SK-N-SH (cell line): ENCODE data around the gene UBE3D. TPM values are rescaled to one million over a fixed set of nuclear protein-coding genes. Genes with fewer than 3 reads are reported as not detected.

Source experiments
- CTCF ChIA-PET: fragments of 300-600, 350-600 bp; formaldehyde crosslinking; extraction: SDS; loops from one replicate; lab custom pipeline; 2021; lab: Yijun Ruan, JAX
- POLR2A ChIA-PET: fragments of 350-600 bp; sonication (Branson Sonifier 250); formaldehyde crosslinking; extraction: SDS; loops from one replicate; lab custom pipeline; 2020; ENCODE audit warnings: antibody characterized with exemption, inconsistent platforms; lab: Yijun Ruan, JAX
- DNase-seq: peaks from one replicate; pipeline ENCODE4 v3.0.0; 2012
- H2AFZ ChIP-seq: fragments of 200-600 bp; sonication (generic); 2 replicates; pipeline ENCODE4 v1.8.1; 2016; ENCODE audit warnings: antibody characterized with exemption, mild to moderate bottlenecking, low read depth
- H3F3A ChIP-seq: fragments of 200-600 bp; sonication (generic); replicated peaks from 2 replicates; pipeline ENCODE3; 2016; ENCODE audit warnings: antibody characterized with exemption, mild to moderate bottlenecking; ENCODE audit not compliant: insufficient read depth
- H3K27ac ChIP-seq, 2 experiments: fragments of 200-500 bp in 1 of 2; fragments of 200-600 bp in 1 of 2; sonication (Bioruptor generic) in 1 of 2; sonication (generic), shearing (Covaris generic) in 1 of 2; 2 replicates each; pipeline versions ENCODE4 v1.5.1 to v1.6.1; 2014 to 2016; ENCODE audit warnings: low read depth in 2 of 2, inconsistent platforms in 1 of 2, low read length in 1 of 2, mild to moderate bottlenecking in 1 of 2, mixed read lengths in 1 of 2
- H3K27me3 ChIP-seq: fragments of 200-600 bp; sonication (generic), shearing (Covaris generic); 2 replicates; pipeline ENCODE4 v1.6.1; 2016; ENCODE audit warnings: mixed run types; ENCODE audit not compliant: insufficient read depth
- H3K36me3 ChIP-seq, 2 experiments: fragments of 200-500 bp in 1 of 2; fragments of 200-600 bp in 1 of 2; sonication (Bioruptor generic) in 1 of 2; sonication (generic) in 1 of 2; replicated peaks in 1 of 2; 2 replicates each; pipeline versions ENCODE3 to v1.5.1; 2014 to 2016; ENCODE audit warnings: low read length in 1 of 2, mild to moderate bottlenecking in 1 of 2; ENCODE audit not compliant: insufficient read depth in 2 of 2, control insufficient read depth in 1 of 2
- H3K4me1 ChIP-seq, 2 experiments: fragments of 200-500 bp in 1 of 2; fragments of 200-600 bp in 1 of 2; sonication (Bioruptor generic) in 1 of 2; sonication (generic), shearing (Covaris generic) in 1 of 2; 2 replicates each; pipeline versions ENCODE4 v1.5.1 to v1.6.1; 2014 to 2016; ENCODE audit warnings: low read depth in 1 of 2, low read length in 1 of 2, mixed run types in 1 of 2; ENCODE audit not compliant: insufficient read depth in 2 of 2, control insufficient read depth in 1 of 2
- H3K4me2 ChIP-seq: fragments of 200-600 bp; sonication (generic), shearing (Covaris generic); 2 replicates; pipeline ENCODE4 v1.6.1; 2017; ENCODE audit warnings: mixed run types
- H3K4me3 ChIP-seq, 2 experiments: fragments of 200-500 bp in 1 of 2; fragments of 200-600 bp in 1 of 2; sonication (Bioruptor generic) in 1 of 2; sonication (generic), shearing (Covaris generic) in 1 of 2; 2 replicates each; pipeline versions ENCODE4 v1.5.1 to v1.8.1; 2014 to 2016; ENCODE audit warnings: low read depth in 2 of 2, inconsistent platforms in 1 of 2, low read length in 1 of 2, mild to moderate bottlenecking in 1 of 2, mixed read lengths in 1 of 2, moderate library complexity in 1 of 2
- H3K79me2 ChIP-seq: fragments of 200-600 bp; sonication (generic); 2 replicates; pipeline ENCODE4 v1.8.1; 2017; ENCODE audit warnings: mild to moderate bottlenecking; ENCODE audit not compliant: insufficient read depth
- H3K9ac ChIP-seq: fragments of 200-600 bp; sonication (generic); 2 replicates; pipeline ENCODE4 v1.6.1; 2017; ENCODE audit warnings: mixed run types
- H3K9me2 ChIP-seq: fragments of 200-600 bp; sonication (generic); 2 replicates; pipeline ENCODE4 v1.6.1; 2017; ENCODE audit warnings: mixed run types
- H3K9me3 ChIP-seq: fragments of 200-600 bp; sonication (generic); 2 replicates; pipeline ENCODE4 v1.6.1; 2017; ENCODE audit warnings: mixed run types, mild to moderate bottlenecking, moderate library complexity
- H4K20me1 ChIP-seq: fragments of 200-600 bp; sonication (generic); 2 replicates; pipeline ENCODE4 v1.6.1; 2017; ENCODE audit warnings: mild to moderate bottlenecking, mixed run types; ENCODE audit not compliant: insufficient read depth
- EP300 ChIP-seq, 2 experiments: IDR thresholded peaks; 2 replicates each; pipeline versions ENCODE4 v1.4.0 to v1.6.1; 2012; ENCODE audit warnings: borderline replicate concordance in 1 of 2, low read depth in 1 of 2, low read length in 1 of 2
- FOXJ3 ChIP-seq: sonication (generic); formaldehyde crosslinking; IDR thresholded peaks from 2 replicates; pipeline ENCODE4 v1.5.1; 2020; ENCODE audit warnings: mild to moderate bottlenecking, missing genetic modification reagents
- FOXM1 ChIP-seq: IDR thresholded peaks from 2 replicates; pipeline ENCODE4 v1.4.0; 2012; ENCODE audit warnings: low read depth, mild to moderate bottlenecking
- JUND ChIP-seq: IDR thresholded peaks from 2 replicates; pipeline ENCODE4 v1.4.0; 2012
- MEF2A ChIP-seq: IDR thresholded peaks from 2 replicates; pipeline ENCODE4 v1.4.0; 2012; ENCODE audit warnings: low read depth, borderline replicate concordance
- MXI1 ChIP-seq: IDR thresholded peaks from 2 replicates; pipeline ENCODE4 v1.6.1; 2012; ENCODE audit warnings: mild to moderate bottlenecking, low read depth, low read length, improper control_type of control experiment
- POLR2AphosphoS5 ChIP-seq: IDR thresholded peaks from 2 replicates; pipeline ENCODE4 v1.6.1; 2012; ENCODE audit warnings: low read depth, low read length
- SIN3A ChIP-seq: IDR thresholded peaks from 2 replicates; pipeline ENCODE4 v1.6.1; 2012; ENCODE audit warnings: low read depth, mild to moderate bottlenecking, low read length, moderate library complexity, borderline replicate concordance
- TAF1 ChIP-seq: IDR thresholded peaks from 2 replicates; pipeline ENCODE4 v1.6.1; 2012; ENCODE audit warnings: low read depth, mild to moderate bottlenecking, low read length, moderate library complexity, borderline replicate concordance
- TCF12 ChIP-seq: IDR thresholded peaks from 2 replicates; pipeline ENCODE4 v1.4.0; 2012
- YY1 ChIP-seq: IDR thresholded peaks from 2 replicates; pipeline ENCODE4 v1.4.0; 2012; ENCODE audit warnings: low read depth, mild to moderate bottlenecking
- WGBS: methylation state at CpG from one replicate; pipeline ENCODE4 v1.1.6; 2017; ENCODE audit warnings: low lambda C conversion rate; 5-methylcytosine and 5-hydroxymethylcytosine counted together
- polyA plus RNA-seq, 3 experiments: library from polyadenylated mRNA; depleted of rRNA; stranded (reverse); fragments of >200 nt; gene quantifications; 2 replicates each; pipeline ENCODE4 v1.2.3, GENCODE V29; 2012
- TF ChIP-seq, protein P1 (sequence below): IDR thresholded peaks from 2 replicates; pipeline ENCODE4; 2012
- TF ChIP-seq, protein P2 (sequence below): IDR thresholded peaks from 2 replicates; pipeline ENCODE4 v1.4.0; 2012; ENCODE audit warnings: low read depth, borderline replicate concordance
- TF ChIP-seq, protein P3 (sequence below): IDR thresholded peaks from 2 replicates; pipeline ENCODE4 v1.4.0; 2012; ENCODE audit warnings: low read depth, borderline replicate concordance

The UBE3D gene
- polyA plus RNA-seq, 1 of the 3 experiments (the other 2 are of a cell fraction), result 3.4 TPM

DNA sequence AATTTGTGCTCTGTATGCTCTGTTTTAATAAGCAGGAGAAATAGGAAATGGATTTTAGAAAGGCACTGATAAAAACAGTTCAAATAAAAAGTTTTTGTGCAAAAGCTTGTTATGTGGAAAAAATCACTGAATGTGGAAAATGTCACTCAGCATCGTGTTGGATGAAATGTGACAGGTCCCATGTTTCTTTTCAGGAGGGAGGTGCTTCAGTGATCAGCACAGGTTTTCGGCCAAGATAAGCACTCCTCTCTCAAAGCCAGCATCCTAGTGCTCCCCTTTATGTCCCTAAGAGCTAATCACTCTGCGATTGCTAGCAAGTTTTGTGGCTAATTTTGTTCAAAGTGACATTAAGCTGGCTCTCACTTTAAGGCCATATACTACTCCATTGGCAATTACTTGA is 12.0 kb downstream of the UBE3D start (continued):
- TF ChIP-seq, protein P1, sequence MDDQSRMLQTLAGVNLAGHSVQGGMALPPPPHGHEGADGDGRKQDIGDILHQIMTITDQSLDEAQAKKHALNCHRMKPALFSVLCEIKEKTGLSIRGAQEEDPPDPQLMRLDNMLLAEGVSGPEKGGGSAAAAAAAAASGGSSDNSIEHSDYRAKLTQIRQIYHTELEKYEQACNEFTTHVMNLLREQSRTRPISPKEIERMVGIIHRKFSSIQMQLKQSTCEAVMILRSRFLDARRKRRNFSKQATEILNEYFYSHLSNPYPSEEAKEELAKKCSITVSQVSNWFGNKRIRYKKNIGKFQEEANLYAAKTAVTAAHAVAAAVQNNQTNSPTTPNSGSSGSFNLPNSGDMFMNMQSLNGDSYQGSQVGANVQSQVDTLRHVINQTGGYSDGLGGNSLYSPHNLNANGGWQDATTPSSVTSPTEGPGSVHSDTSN, result peak; percentile 34
- no peak for TF ChIP-seq TAF1

DNA sequence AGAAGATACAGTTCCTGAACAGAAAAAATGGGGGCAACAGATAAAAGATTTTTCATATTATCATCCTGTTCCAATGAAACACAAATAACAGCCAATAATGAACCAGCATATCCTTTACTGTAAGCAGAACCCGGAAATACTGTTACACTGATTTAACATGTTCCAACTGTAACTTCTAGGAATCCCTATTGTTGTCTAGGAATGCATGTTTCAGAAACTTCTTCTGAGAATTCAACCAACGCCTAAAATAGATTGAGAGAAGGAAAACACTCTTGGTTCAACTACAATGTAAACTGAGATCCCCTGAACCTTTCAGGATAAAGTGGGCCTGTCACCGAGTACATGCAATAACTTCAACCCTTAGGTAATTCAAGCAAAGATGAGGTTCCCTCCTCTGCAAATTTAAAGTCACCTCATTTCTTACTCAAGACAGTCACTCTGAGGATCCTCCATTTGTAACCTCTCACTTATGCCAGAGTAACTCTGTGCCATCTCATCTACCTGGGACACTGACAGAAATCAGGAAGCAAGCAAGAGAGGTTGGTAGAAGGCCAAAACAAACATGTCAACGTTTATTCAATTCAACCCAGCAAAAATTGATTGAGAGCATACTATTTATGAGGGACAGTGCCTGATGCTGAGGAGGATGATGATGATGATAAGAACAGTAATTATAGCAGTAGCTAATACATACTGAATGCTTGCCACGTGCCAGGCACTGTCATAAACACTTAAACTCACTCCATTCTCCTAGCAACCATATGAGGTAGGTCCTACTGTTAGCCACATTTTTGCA is 14.1 kb downstream of the UBE3D start:
- WGBS, result 63% methylated on average over 5 of the region's 5 CpGs
- Histone ChIP-seq H3K4me2 (no peak overlapping the region), H3K4me3 (no peak overlapping the region), H3K27ac (no peak overlapping the region), H3K36me3 (peaks cover 5 to 7% of the 10 kb centered on the region in 2 experiments), H3K27me3 (no peaks in the 10 kb centered on the region), H4K20me1 (no peaks in the 10 kb centered on the region), H3K4me1 (peaks cover 8 to 10% of the 10 kb centered on the region in 2 experiments; a peak in 3 of 4 replicates), H3K9ac (no peak overlapping the region), H2AFZ (no peak overlapping the region), H3K9me2 (no peaks in the 10 kb centered on the region), H3K79me2 (peaks cover 5% of the 10 kb centered on the region; the same call in 1 of the 2 replicates), H3F3A (no peaks in the 10 kb centered on the region), H3K9me3 (no peaks in the 10 kb centered on the region)
- DNase-seq, result no peak
- ChIA-PET CTCF (interaction anchor here (4.4 to 8.2 kb wide), 3 partner anchors 15 to 799 kb away, joined by 25 to 191 read pairs (median 44); partner anchors contain the start of genes DOP1A and UBE3D), POLR2A (no interaction called here)
- no peak for TF ChIP-seq YY1
- TF ChIP-seq TCF12, result peak; percentile 11; the same call in 1 of the 2 replicates
- TF ChIP-seq, protein P1, result peak; percentile 42
- TF ChIP-seq, protein P2, sequence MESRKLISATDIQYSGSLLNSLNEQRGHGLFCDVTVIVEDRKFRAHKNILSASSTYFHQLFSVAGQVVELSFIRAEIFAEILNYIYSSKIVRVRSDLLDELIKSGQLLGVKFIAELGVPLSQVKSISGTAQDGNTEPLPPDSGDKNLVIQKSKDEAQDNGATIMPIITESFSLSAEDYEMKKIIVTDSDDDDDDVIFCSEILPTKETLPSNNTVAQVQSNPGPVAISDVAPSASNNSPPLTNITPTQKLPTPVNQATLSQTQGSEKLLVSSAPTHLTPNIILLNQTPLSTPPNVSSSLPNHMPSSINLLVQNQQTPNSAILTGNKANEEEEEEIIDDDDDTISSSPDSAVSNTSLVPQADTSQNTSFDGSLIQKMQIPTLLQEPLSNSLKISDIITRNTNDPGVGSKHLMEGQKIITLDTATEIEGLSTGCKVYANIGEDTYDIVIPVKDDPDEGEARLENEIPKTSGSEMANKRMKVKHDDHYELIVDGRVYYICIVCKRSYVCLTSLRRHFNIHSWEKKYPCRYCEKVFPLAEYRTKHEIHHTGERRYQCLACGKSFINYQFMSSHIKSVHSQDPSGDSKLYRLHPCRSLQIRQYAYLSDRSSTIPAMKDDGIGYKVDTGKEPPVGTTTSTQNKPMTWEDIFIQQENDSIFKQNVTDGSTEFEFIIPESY, result no peak
- TF ChIP-seq, all 33 proteins: peak for 2

DNA sequence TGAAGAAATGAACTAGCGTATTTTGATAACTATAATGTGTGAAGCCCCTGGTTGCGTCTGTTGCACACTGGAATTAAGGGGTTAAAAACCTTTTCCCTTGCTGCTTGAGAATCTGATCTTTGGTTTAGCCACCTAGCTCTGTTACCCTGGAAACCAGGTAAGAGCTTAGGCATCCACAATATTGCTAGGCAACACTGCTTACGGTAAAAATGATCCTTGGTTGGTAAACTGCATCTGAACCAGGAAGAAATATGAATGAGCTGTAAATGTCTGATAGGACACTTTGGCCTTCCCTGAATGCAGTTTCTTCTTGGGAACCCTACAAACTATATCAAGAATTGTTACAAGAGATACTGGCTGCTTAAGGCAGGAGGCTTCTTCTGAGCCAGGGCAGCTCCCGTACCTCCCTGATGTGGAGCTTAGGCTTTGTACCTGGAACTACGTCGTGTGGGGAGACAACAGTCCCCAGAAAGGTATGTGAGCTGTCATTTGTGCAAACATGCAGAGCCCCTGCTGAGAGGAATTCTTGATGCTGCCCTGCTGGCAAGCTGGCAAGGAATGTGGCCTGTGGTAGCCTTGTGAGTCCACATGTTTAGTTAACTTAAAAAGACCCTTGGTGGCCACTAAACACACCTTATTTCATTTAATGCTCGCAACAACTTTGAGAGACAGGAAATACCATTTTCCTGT is 18.4 kb downstream of the UBE3D start:
- ChIA-PET POLR2A (no interaction called here), CTCF (interaction anchor here (0.8 to 1.2 kb wide), 4 partner anchors 8 to 772 kb away, joined by 3 to 5 read pairs (median 4); no protein-coding TSS in a partner anchor)
- no peak overlapping the region for H3K4me2 ChIP-seq
- 100% methylated on average over 5 of the region's 7 CpGs for WGBS
- no peaks in the 10 kb centered on the region for H3K9me2 ChIP-seq
- H3K27me3 ChIP-seq, result no peaks in the 10 kb centered on the region
- H3K9ac ChIP-seq, result no peak overlapping the region
- H4K20me1 ChIP-seq, result no peaks in the 10 kb centered on the region
- no peaks in the 10 kb centered on the region for H3K79me2 ChIP-seq
- H3K9me3 ChIP-seq, result no peaks in the 10 kb centered on the region
- no peak overlapping the region for H3K27ac ChIP-seq
- peaks cover 0 to 3% of the 10 kb centered on the region in 2 experiments; a peak in 3 of 4 replicates for H3K4me1 ChIP-seq
- H3K4me3 ChIP-seq, result no peak overlapping the region
- H3F3A ChIP-seq, result peaks cover 5% of the 10 kb centered on the region
- no peak overlapping the region for H2AFZ ChIP-seq
- no peak for DNase-seq
- peaks cover 5 to 6% of the 10 kb centered on the region in 2 experiments for H3K36me3 ChIP-seq
- TF ChIP-seq TCF12, result no peak
- TF ChIP-seq POLR2AphosphoS5, result no peak
- no peak for TF ChIP-seq MXI1
- TF ChIP-seq, protein P3, sequence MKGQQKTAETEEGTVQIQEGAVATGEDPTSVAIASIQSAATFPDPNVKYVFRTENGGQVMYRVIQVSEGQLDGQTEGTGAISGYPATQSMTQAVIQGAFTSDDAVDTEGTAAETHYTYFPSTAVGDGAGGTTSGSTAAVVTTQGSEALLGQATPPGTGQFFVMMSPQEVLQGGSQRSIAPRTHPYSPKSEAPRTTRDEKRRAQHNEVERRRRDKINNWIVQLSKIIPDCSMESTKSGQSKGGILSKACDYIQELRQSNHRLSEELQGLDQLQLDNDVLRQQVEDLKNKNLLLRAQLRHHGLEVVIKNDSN, result no peak
- TF ChIP-seq JUND, result no peak
- no peak for TF ChIP-seq MEF2A
- TF ChIP-seq FOXJ3 (CRISPR knock-in tag), result no peak
- no peak for TF ChIP-seq EP300 (IDR thresholded peaks at IDR 0.05; ENCODE audit: borderline replicate concordance in 1 of 2, low read depth in 1 of 2, low read length in 1 of 2)
- no peak for TF ChIP-seq SIN3A
- no peak for TF ChIP-seq FOXM1
- TF ChIP-seq, protein P2, result no peak
